ENCODE data around the gene WWOX.

Gene WWOX

DNA sequence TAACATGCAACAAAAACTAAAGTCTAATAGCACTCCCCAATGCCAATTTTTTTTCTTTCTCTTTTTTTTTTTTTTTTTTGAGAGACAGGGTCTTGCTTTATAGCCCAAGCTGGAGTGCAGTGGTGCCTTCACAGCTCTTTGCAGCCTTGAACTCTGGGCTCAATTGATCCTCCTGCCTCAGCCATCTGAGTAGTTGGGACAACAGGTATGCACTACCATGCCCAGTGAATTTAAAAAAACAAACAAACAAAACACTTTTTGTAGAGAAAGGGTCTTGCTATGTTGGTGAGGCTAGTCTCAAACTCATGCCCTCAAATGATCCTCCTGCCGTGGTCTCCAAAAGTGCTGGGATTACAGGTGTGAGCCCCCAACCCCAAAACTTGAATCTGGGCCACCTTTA is 632.3 kb downstream of the WWOX start:
- no peak overlapping the region for H3K27ac Mint-ChIP-seq (ENCODE audit: low read depth)
- H3K9me3 Mint-ChIP-seq: no peaks in the 10 kb centered on the region
- H3K4me1 Mint-ChIP-seq: no peaks in the 10 kb centered on the region
- ATAC-seq (replicated peaks; ENCODE audit: extremely low read depth, poor library complexity, severe bottlenecking) (no peak), DNase-seq (ENCODE audit: low spot score in 2 of 2) (no peak)
- H3K27me3 Mint-ChIP-seq: no peaks in the 10 kb centered on the region
- H3K36me3 Mint-ChIP-seq (ENCODE audit: insufficient read depth): no peaks in the 10 kb centered on the region
- no peak overlapping the region for H3K4me3 Mint-ChIP-seq

DNA sequence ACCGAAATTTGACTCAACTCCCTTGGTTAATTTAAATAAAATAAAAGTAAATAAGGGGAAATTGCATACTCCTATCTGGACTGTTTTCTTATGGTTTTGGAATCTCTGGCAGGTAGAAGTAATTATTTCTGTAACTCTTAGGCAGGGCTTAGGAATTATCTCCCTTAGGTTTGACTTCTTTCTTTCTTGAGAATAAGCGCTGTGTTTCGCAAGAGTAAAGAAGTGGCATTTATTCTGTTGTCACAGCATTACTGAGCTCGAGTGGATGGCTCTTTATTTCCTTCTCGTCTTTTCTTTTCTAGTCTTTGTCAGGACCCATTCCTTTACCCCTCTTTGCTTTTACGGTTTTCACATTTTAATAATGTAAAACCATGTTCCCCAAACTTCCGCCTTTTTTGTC is 633.2 kb downstream of the WWOX start:
- Mint-ChIP-seq H3K4me3 (no peak overlapping the region), H3K9me3 (no peaks in the 10 kb centered on the region), H3K27ac (ENCODE audit: low read depth) (no peak overlapping the region), H3K36me3 (ENCODE audit: insufficient read depth) (no peaks in the 10 kb centered on the region), H3K4me1 (no peaks in the 10 kb centered on the region), H3K27me3 (no peaks in the 10 kb centered on the region)
- DNase-seq (ENCODE audit: low spot score in 2 of 2) (no peak), ATAC-seq (replicated peaks; ENCODE audit: extremely low read depth, poor library complexity, severe bottlenecking) (no peak)

- H3K9me3 Mint-ChIP-seq: no peaks in the 10 kb centered on the region
- H3K27me3 Mint-ChIP-seq: no peaks in the 10 kb centered on the region
- H3K36me3 Mint-ChIP-seq (ENCODE audit: insufficient read depth): no peaks in the 10 kb centered on the region
- no peaks in the 10 kb centered on the region for H3K4me1 Mint-ChIP-seq
- H3K27ac Mint-ChIP-seq (ENCODE audit: low read depth): no peak overlapping the region
- DNase-seq (ENCODE audit: low spot score in 2 of 2): no peak
- ATAC-seq (replicated peaks; ENCODE audit: extremely low read depth, poor library complexity, severe bottlenecking): no peak
- H3K4me3 Mint-ChIP-seq: no peak overlapping the region
These were observed 635.9 kb downstream of the WWOX start for GRCh38 chr16:78735337-78735736.

DNA sequence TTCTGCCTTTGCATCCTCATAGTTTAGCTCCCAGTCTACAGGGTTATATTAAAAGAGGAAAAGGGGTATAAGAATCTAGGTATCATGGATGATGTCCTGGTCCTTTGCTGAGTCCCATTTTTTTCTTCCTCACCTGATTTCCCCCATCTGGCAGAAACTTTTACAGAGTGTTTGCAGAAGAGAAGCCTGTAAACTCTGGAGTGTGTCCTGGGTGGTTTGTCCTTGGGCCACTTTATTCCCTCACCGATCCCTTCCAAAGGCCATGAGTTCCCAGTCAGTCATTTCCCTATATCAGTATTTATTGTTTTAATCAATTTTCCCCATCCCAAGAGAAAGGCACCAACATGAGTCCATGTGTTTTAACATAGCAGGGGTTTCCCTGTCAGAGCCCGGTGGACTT is 638.2 kb downstream of the WWOX start:
- ATAC-seq (replicated peaks; ENCODE audit: extremely low read depth, poor library complexity, severe bottlenecking): no peak
- no peak overlapping the region for H3K27ac Mint-ChIP-seq (ENCODE audit: low read depth)
- no peaks in the 10 kb centered on the region for H3K27me3 Mint-ChIP-seq
- no peak for DNase-seq (ENCODE audit: low spot score in 2 of 2)
- no peak overlapping the region for H3K4me3 Mint-ChIP-seq
- H3K4me1 Mint-ChIP-seq: peaks cover 10% of the 10 kb centered on the region
- H3K36me3 Mint-ChIP-seq (ENCODE audit: insufficient read depth): no peaks in the 10 kb centered on the region
- no peaks in the 10 kb centered on the region for H3K9me3 Mint-ChIP-seq

GRCh38 chr16:78738557-78738956 is 639.1 kb downstream of the WWOX start:
- Mint-ChIP-seq H3K4me3 (no peak overlapping the region), H3K27ac (ENCODE audit: low read depth) (no peak overlapping the region), H3K27me3 (no peaks in the 10 kb centered on the region), H3K4me1 (peaks cover 19% of the 10 kb centered on the region), H3K36me3 (ENCODE audit: insufficient read depth) (no peaks in the 10 kb centered on the region), H3K9me3 (no peaks in the 10 kb centered on the region)
- ATAC-seq (replicated peaks; ENCODE audit: extremely low read depth, poor library complexity, severe bottlenecking) (no peak), DNase-seq (ENCODE audit: low spot score in 2 of 2) (no peak)

DNA sequence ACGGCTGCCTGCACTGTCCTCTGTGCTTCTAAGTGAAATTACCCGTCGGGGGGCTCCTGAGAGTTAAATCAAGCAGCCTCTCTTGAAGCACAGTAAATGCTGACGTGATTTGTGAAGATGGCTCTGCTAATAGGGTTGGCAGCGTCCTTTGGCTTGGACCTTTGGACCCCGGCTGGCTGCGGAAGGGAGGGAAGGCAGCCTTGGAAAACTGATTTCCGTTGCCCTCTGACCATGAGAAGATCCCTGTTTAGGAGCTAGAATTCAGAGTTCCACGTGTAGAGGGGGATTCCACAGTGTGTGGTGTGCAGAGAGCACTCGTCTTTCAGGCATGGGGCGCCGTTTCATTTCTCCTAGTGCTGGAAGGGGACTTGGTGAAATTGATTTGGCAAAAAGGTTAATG is 640.8 kb downstream of the WWOX start:
- H3K27ac Mint-ChIP-seq (ENCODE audit: low read depth): peak overlapping the region; percentile 17
- peaks cover 1% of the 10 kb centered on the region for H3K36me3 Mint-ChIP-seq (ENCODE audit: insufficient read depth)
- no peaks in the 10 kb centered on the region for H3K27me3 Mint-ChIP-seq
- H3K9me3 Mint-ChIP-seq: no peaks in the 10 kb centered on the region
- H3K4me3 Mint-ChIP-seq: no peak overlapping the region
- H3K4me1 Mint-ChIP-seq: peaks cover 31% of the 10 kb centered on the region
- DNase-seq (ENCODE audit: low spot score in 2 of 2): no peak
- ATAC-seq (replicated peaks; ENCODE audit: extremely low read depth, poor library complexity, severe bottlenecking): no peak

DNA sequence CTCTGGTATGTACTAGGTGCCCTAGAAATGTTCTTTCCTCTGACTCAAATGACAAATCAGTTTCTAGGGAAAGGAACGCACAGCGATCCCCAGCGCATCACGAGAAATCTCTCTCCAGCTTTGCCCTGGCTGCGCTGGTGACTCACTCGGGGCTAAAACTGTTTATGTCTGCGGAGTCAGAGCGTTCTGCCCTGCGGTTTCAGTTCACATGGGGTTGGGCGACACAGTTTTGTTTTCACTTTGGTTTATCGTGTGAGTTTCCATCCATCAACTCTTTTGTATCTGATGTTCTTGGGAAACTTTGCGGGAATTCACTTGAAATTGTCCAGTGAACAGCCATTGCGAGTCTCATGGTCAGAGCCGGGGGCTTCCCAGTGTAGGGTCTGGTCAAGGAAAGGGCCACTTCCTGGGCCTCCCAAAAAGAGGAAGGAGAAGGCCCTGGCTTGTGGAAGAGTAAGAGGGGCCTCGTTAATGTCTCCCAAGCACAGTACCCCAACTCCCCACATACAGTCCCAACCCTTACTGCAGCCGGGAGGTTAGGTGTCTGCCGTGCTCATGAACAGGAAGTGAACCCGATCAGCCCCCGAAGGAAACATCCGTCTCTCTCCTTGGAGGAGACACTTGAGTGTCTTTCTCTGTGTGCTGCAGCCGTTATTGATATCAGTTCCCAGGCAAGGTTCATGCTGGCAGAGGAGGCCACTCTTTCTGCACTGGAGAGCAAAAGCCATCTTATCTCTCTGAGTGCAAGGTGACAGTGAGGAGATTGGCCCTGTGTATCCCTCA is 643.2 kb downstream of the WWOX start:
- peak overlapping the region; percentile 80 for H3K4me3 Mint-ChIP-seq
- H3K9me3 Mint-ChIP-seq: no peaks in the 10 kb centered on the region
- peak; percentile 50 to 72 for DNase-seq (ENCODE audit: low spot score in 2 of 2)
- H3K4me1 Mint-ChIP-seq: peaks cover 44% of the 10 kb centered on the region
- H3K27me3 Mint-ChIP-seq: no peaks in the 10 kb centered on the region
- H3K36me3 Mint-ChIP-seq (ENCODE audit: insufficient read depth): peaks cover 1% of the 10 kb centered on the region
- peak; percentile 97 for ATAC-seq (replicated peaks; ENCODE audit: extremely low read depth, poor library complexity, severe bottlenecking)
- peak overlapping the region; percentile 99 for H3K27ac Mint-ChIP-seq (ENCODE audit: low read depth)

GRCh38 chr16:78743556-78743955 is 644.1 kb downstream of the WWOX start:
- Mint-ChIP-seq H3K9me3 (no peaks in the 10 kb centered on the region), H3K4me3 (peak overlapping the region; percentile 80), H3K27ac (ENCODE audit: low read depth) (peak overlapping the region; percentile 99), H3K27me3 (no peaks in the 10 kb centered on the region), H3K4me1 (peaks cover 52% of the 10 kb centered on the region), H3K36me3 (ENCODE audit: insufficient read depth) (peaks cover 1% of the 10 kb centered on the region)
- DNase-seq (ENCODE audit: low spot score in 2 of 2) (no peak), ATAC-seq (replicated peaks; ENCODE audit: extremely low read depth, poor library complexity, severe bottlenecking) (no peak)

GRCh38 chr16:78744099-78744498 is 644.6 kb downstream of the WWOX start:
- no peak for ATAC-seq (replicated peaks; ENCODE audit: extremely low read depth, poor library complexity, severe bottlenecking)
- H3K4me1 Mint-ChIP-seq: peaks cover 58% of the 10 kb centered on the region
- no peaks in the 10 kb centered on the region for H3K27me3 Mint-ChIP-seq
- peaks cover 1% of the 10 kb centered on the region for H3K36me3 Mint-ChIP-seq (ENCODE audit: insufficient read depth)
- no peak for DNase-seq (ENCODE audit: low spot score in 2 of 2)
- no peak overlapping the region for H3K4me3 Mint-ChIP-seq
- H3K27ac Mint-ChIP-seq (ENCODE audit: low read depth): peak overlapping the region; percentile 99
- no peaks in the 10 kb centered on the region for H3K9me3 Mint-ChIP-seq

DNA sequence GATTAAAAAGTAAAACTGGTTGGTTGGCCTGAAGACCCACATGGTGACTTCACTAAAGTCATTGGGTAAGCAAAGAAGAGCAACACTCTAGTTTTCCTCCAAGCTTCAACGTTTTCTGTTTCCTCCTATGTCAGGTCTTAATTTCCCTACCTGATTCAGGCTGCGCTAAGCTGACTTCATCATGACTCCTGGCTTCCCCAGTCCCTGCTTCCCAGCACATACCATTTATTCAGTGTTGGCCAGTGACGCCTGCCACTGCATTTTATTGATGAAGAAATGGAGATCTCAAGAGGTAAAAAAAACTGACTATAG is 645.3 kb downstream of the WWOX start:
- peaks cover 64% of the 10 kb centered on the region for H3K4me1 Mint-ChIP-seq
- peaks cover 1% of the 10 kb centered on the region for H3K36me3 Mint-ChIP-seq (ENCODE audit: insufficient read depth)
- H3K27ac Mint-ChIP-seq (ENCODE audit: low read depth): peak overlapping the region; percentile 64
- ATAC-seq (replicated peaks; ENCODE audit: extremely low read depth, poor library complexity, severe bottlenecking) (no peak), DNase-seq (ENCODE audit: low spot score in 2 of 2) (no peak)
- no peaks in the 10 kb centered on the region for H3K9me3 Mint-ChIP-seq
- no peaks in the 10 kb centered on the region for H3K27me3 Mint-ChIP-seq
- no peak overlapping the region for H3K4me3 Mint-ChIP-seq

- H3K9me3 Mint-ChIP-seq: no peaks in the 10 kb centered on the region
- peak overlapping the region; percentile 64 for H3K27ac Mint-ChIP-seq (ENCODE audit: low read depth)
- peaks cover 70% of the 10 kb centered on the region for H3K4me1 Mint-ChIP-seq
These were observed 645.9 kb downstream of the WWOX start for GRCh38 chr16:78745108-78746019.

GRCh38 chr16:78746718-78747117 is 647.3 kb downstream of the WWOX start:
- Mint-ChIP-seq H3K27ac (ENCODE audit: low read depth) (no peak overlapping the region), H3K4me1 (peaks cover 82% of the 10 kb centered on the region), H3K4me3 (no peak overlapping the region), H3K9me3 (no peaks in the 10 kb centered on the region), H3K36me3 (ENCODE audit: insufficient read depth) (peaks cover 1% of the 10 kb centered on the region), H3K27me3 (no peaks in the 10 kb centered on the region)
- ATAC-seq (replicated peaks; ENCODE audit: extremely low read depth, poor library complexity, severe bottlenecking) (no peak), DNase-seq (ENCODE audit: low spot score in 2 of 2) (no peak)

More at GRCh38 chr16:78745108-78746019, 645.9 kb downstream of the WWOX start:
- Mint-ChIP-seq H3K36me3 (ENCODE audit: insufficient read depth) (peaks cover 1% of the 10 kb centered on the region), H3K4me3 (no peak overlapping the region), H3K27me3 (no peaks in the 10 kb centered on the region)
- DNase-seq (ENCODE audit: low spot score in 2 of 2) (no peak), ATAC-seq (replicated peaks; ENCODE audit: extremely low read depth, poor library complexity, severe bottlenecking) (no peak)

All from central memory CD8-positive, alpha-beta T cell (primary cell).